KBM-7 (cell line): ENCODE data around the gene GABARAP.

Source experiments
- DNase-seq: peaks from one replicate; pipeline ENCODE4 v3.0.0-alpha.2; 2015
- in situ Hi-C: fragments of 300-500 bp; cut with MboI; formaldehyde crosslinking; loops from 2 replicates; pipeline ENCODE4 v1.14.3; 2020; ENCODE audit warnings: low sequenced_read_pairs, low pct_unique_long_range_greater_than_20kb, mixed read lengths

GABARAP gene

GRCh38 chr17:7242717-7243452, 636 bp upstream of the GABARAP start:
- DNase-seq, result peak; percentile 95
- in situ Hi-C loops, result no loop called here

GRCh38 chr17:7241090-7241733, 1.0 kb downstream of the GABARAP start:
- DNase-seq, result no peak
- in situ Hi-C loops, result no loop called here

- DNase-seq, result peak; percentile 40
- in situ Hi-C loops, result no loop called here
Observed at GRCh38 chr17:7240375-7240774, 1.9 kb downstream of the GABARAP start.

- in situ Hi-C loops, result no loop called here
- DNase-seq, result peak; percentile 100
Observed at GRCh38 chr17:7239091-7240027, 2.9 kb downstream of the GABARAP start, which contains the start of gene PHF23. TSS of gene PHF23 (minus strand) at chr17:7239457. CDS start at chr17:7239279, 178 bp downstream.

GRCh38 chr17:7238420-7239090, 3.7 kb downstream of the GABARAP start:
- no peak for DNase-seq
- in situ Hi-C loops, result no loop called here

GRCh38 chr17:7237761-7238419, 4.4 kb downstream of the GABARAP start:
- peak; percentile 59 for DNase-seq
- in situ Hi-C loops, result no loop called here

- in situ Hi-C loops, result no loop called here
- DNase-seq, result no peak
Observed at GRCh38 chr17:7237266-7237760, 4.9 kb downstream of the GABARAP start.

GRCh38 chr17:7236808-7237207, 5.4 kb downstream of the GABARAP start:
- DNase-seq, result no peak
- in situ Hi-C loops, result no loop called here

GRCh38 chr17:7235693-7236665, 6.3 kb downstream of the GABARAP start:
- in situ Hi-C loops, result no loop called here
- no peak for DNase-seq

- DNase-seq, result peak; percentile 97
- in situ Hi-C loops, result no loop called here
Observed at GRCh38 chr17:7234083-7234951, 7.9 kb downstream of the GABARAP start, which contains the start of gene DVL2. TSS of gene DVL2 (minus strand) at chr17:7234517. CDS start at chr17:7234262, 255 bp downstream.

GRCh38 chr17:7233701-7234082, 8.6 kb downstream of the GABARAP start:
- no peak for DNase-seq
- in situ Hi-C loops, result no loop called here

- DNase-seq, result no peak
- in situ Hi-C loops, result no loop called here
Observed at GRCh38 chr17:7232114-7232513, 10.1 kb downstream of the GABARAP start.

GRCh38 chr17:7229504-7229903, 12.7 kb downstream of the GABARAP start:
- in situ Hi-C loops, result no loop called here
- no peak for DNase-seq

- in situ Hi-C loops, result no loop called here
- no peak for DNase-seq
Observed at GRCh38 chr17:7228920-7229319, 13.3 kb downstream of the GABARAP start.

- in situ Hi-C loops, result no loop called here
- DNase-seq, result no peak
Observed at GRCh38 chr17:7226721-7227710, 15.2 kb downstream of the GABARAP start.
